Mucosa of descending colon (tissue), 3 donors: ENCODE results near the gene TXNL1. TPM values are rescaled to one million over a fixed set of nuclear protein-coding genes. Genes with fewer than 3 reads are reported as not detected.

Experiments used
- ATAC-seq: fragments of 200-7000 bp; cut with Tn5 transposase; one replicate; pipeline ENCODE4 v1.9.1; 2020; ENCODE audit warnings: mild to moderate bottlenecking, moderate library complexity
- DNase-seq, 3 donors: peaks; one replicate each; pipeline ENCODE4 v3.0.0-alpha.2; 2020
- H3K36me3 ChIP-seq: fragments of 200-600 bp; one replicate; pipeline ENCODE4 v1.8.0; 2021; ENCODE audit warnings: low read depth, mild to moderate bottlenecking
- H3K4me1 ChIP-seq: fragments of 200-600 bp; one replicate; pipeline ENCODE4 v1.8.0; 2021; ENCODE audit warnings: low read depth, mild to moderate bottlenecking
- H3K4me3 ChIP-seq: fragments of 200-600 bp; one replicate; pipeline ENCODE4 v1.8.0; 2021; ENCODE audit warnings: mild to moderate bottlenecking
- H3K9me3 ChIP-seq: fragments of 200-600 bp; one replicate; pipeline ENCODE4 v1.8.0; 2021; ENCODE audit warnings: mild to moderate bottlenecking
- CTCF ChIP-seq: fragments of 200-600 bp; IDR thresholded peaks from one replicate; pipeline ENCODE4 v1.8.0; 2022; ENCODE audit warnings: antibody characterized with exemption, mild to moderate bottlenecking
- intact Hi-C, 2 donors: fragments of 100-400 bp; cut with DNase I in 1 of 2; cut with micrococcal nuclease in 1 of 2; formaldehyde crosslinking; loops; one replicate each; pipeline versions ENCODE4 v1.11.0 to v1.11.1; 2022; cut with DNase I, micrococcal nuclease
- total RNA-seq, 3 donors: library from RNA; stranded (reverse); fragmentation: NEBNext Ultra II Directional in 2 of 3; extraction: Animal tissue kit (Norgen Biotek cat#: 25700) in 2 of 3; gene quantifications; one replicate each; pipeline versions ENCODE4 v1.2.1 to v1.2.4, GENCODE V29; 2021 to 2023
- donor health status: DM: no; HTN: no; CAD: no; lungs with moderate emphysema.
- donor health status: DM: no; HTN: no; CAD: no.
- donor health status: DM: no; HTN: yes; CAD: no.

TXNL1 gene
- total RNA-seq, 3 donors from 2014 or later = 51.0 to 62.0 (median 55.5) TPM

GRCh38 chr18:56672391-56672790 is 34.0 kb upstream of the TXNL1 start:
- no peaks in the 10 kb centered on the region for H3K36me3 ChIP-seq
- intact Hi-C loops = no loop called here
- H3K9me3 ChIP-seq = no peaks in the 10 kb centered on the region
- H3K4me1 ChIP-seq = no peaks in the 10 kb centered on the region
- H3K4me3 ChIP-seq = no peak overlapping the region
- no peak for ATAC-seq
- DNase-seq = no peak
- no peak for TF ChIP-seq CTCF

- Histone ChIP-seq H3K4me3 (no peak overlapping the region), H3K4me1 (peaks cover 12% of the 10 kb centered on the region), H3K9me3 (no peaks in the 10 kb centered on the region), H3K36me3 (no peaks in the 10 kb centered on the region)
- intact Hi-C loops = no loop called here
- ATAC-seq (peak; percentile 32), DNase-seq (no peak)
- no peak for TF ChIP-seq CTCF
These were observed 24.5 kb upstream of the TXNL1 start for GRCh38 chr18:56662902-56663301.

GRCh38 chr18:56662502-56662901 is 24.1 kb upstream of the TXNL1 start:
- H3K4me3 ChIP-seq = no peak overlapping the region
- H3K9me3 ChIP-seq = no peaks in the 10 kb centered on the region
- H3K36me3 ChIP-seq = no peaks in the 10 kb centered on the region
- ATAC-seq (peak; percentile 63), DNase-seq (no peak)
- H3K4me1 ChIP-seq = peaks cover 12% of the 10 kb centered on the region
- intact Hi-C loops = no loop called here
- no peak for TF ChIP-seq CTCF

- TF ChIP-seq CTCF = no peak
- H3K4me3 ChIP-seq = no peak overlapping the region
- ATAC-seq = peak; percentile 50
- no peak for DNase-seq
- intact Hi-C loops = no loop called here
- peaks cover 12% of the 10 kb centered on the region for H3K4me1 ChIP-seq
- H3K36me3 ChIP-seq = no peaks in the 10 kb centered on the region
- H3K9me3 ChIP-seq = no peaks in the 10 kb centered on the region
These were observed 23.6 kb upstream of the TXNL1 start for GRCh38 chr18:56662063-56662408.

- no peak for TF ChIP-seq CTCF
- no peak for DNase-seq
- peaks cover 12% of the 10 kb centered on the region for H3K4me1 ChIP-seq
- intact Hi-C loops = no loop called here
- H3K9me3 ChIP-seq = no peaks in the 10 kb centered on the region
- no peaks in the 10 kb centered on the region for H3K36me3 ChIP-seq
- peak; percentile 87 for ATAC-seq
- no peak overlapping the region for H3K4me3 ChIP-seq
These were observed 23.1 kb upstream of the TXNL1 start for GRCh38 chr18:56661360-56662062.

- intact Hi-C loops = no loop called here
- no peak for TF ChIP-seq CTCF
- Histone ChIP-seq H3K36me3 (no peaks in the 10 kb centered on the region), H3K4me1 (peaks cover 12% of the 10 kb centered on the region), H3K4me3 (no peak overlapping the region), H3K9me3 (no peaks in the 10 kb centered on the region)
- ATAC-seq = no peak
- DNase-seq = no peak
These were observed 22.3 kb upstream of the TXNL1 start for GRCh38 chr18:56660655-56661054.
